Upper lobe of left lung (tissue), 6 donors: Measurements from ENCODE around the gene PDGFD. TPM values are rescaled to one million over a fixed set of nuclear protein-coding genes. Genes with fewer than 3 reads are reported as not detected.

Experiments used
- ATAC-seq, 2 donors: fragments of 200-7000 bp; cut with Tn5 transposase; one replicate each; pipeline ENCODE4 v1.9.1; 2022; ENCODE audit warnings: mild to moderate bottlenecking in 2 of 2, moderate library complexity in 2 of 2; ENCODE audit not compliant: low FRiP score in 2 of 2
- DNase-seq, 2 donors: peaks; one replicate each; pipeline ENCODE4 v3.0.0-alpha.2; 2019 to 2020
- H3K27ac ChIP-seq, 4 donors: fragments of 200-600 bp; sonication (generic); one replicate each; pipeline ENCODE4 v1.5.1; 2016 to 2019
- H3K27me3 ChIP-seq, 4 donors: fragments of 200-600 bp; sonication (generic); one replicate each; pipeline ENCODE4 v1.5.1; 2017 to 2019
- H3K36me3 ChIP-seq, 4 donors: fragments of 200-600 bp; sonication (generic); one replicate each; pipeline ENCODE4 v1.5.1; 2016 to 2019
- H3K4me1 ChIP-seq, 4 donors: fragments of 200-600 bp; sonication (generic); one replicate each; pipeline ENCODE4 v1.5.1; 2018 to 2019
- H3K4me3 ChIP-seq, 4 donors: fragments of 200-600 bp; sonication (generic); one replicate each; pipeline ENCODE4 v1.5.1; 2017 to 2019; ENCODE audit warnings: mild to moderate bottlenecking in 2 of 4, moderate library complexity in 1 of 4
- H3K9me3 ChIP-seq, 4 donors: fragments of 200-600 bp; sonication (generic); one replicate each; pipeline ENCODE4 v1.5.1; 2018 to 2019
- EP300 ChIP-seq, 4 donors: sonication (generic); formaldehyde crosslinking; IDR thresholded peaks; one replicate each; pipeline ENCODE4 v1.5.1; 2017; ENCODE audit warnings: antibody characterized with exemption in 4 of 4, control low read depth in 2 of 4
- POLR2A ChIP-seq, 4 donors: fragments of 450-650 bp; IDR thresholded peaks; one replicate each; pipeline ENCODE4 v1.5.1; 2016 to 2017; ENCODE audit warnings: antibody characterized with exemption in 4 of 4, mild to moderate bottlenecking in 2 of 4
- POLR2AphosphoS5 ChIP-seq, 2 donors: sonication (generic); formaldehyde crosslinking; IDR thresholded peaks; one replicate each; pipeline ENCODE4 v1.5.1; 2017; ENCODE audit warnings: antibody characterized with exemption in 2 of 2
- WGBS, 2 donors: methylation state at CpG; one replicate each; pipeline ENCODE4 v1.1.5; 2017 to 2018; 5-methylcytosine and 5-hydroxymethylcytosine counted together
- total RNA-seq, 6 donors: library from RNA; depleted of rRNA in 4 of 6; stranded (reverse); fragments of >200 nt in 4 of 6; gene quantifications; one replicate each; pipeline versions ENCODE4 v1.1.0 to v1.2.1, GENCODE V29; 2016 to 2021
- TF ChIP-seq, protein P1 (sequence below), 6 experiments: fragments of 450-650 bp in 4 of 6; fragments of 200-600 bp in 2 of 6; sonication (generic) in 2 of 6; IDR thresholded peaks; one replicate each; pipeline ENCODE4 v1.5.1; 2016 to 2019; ENCODE audit warnings: antibody characterized with exemption in 6 of 6
- donor health status: DM: no; HTN: no; CAD: no; lungs with moderate emphysema.
- donor health status: DM: no; HTN: yes; CAD: no; lungs with severe emphysema.

The PDGFD gene
- total RNA-seq, 6 donors from 2014 or later: 2.1 to 6.6 (median 2.7) TPM; not detected in 1

DNA sequence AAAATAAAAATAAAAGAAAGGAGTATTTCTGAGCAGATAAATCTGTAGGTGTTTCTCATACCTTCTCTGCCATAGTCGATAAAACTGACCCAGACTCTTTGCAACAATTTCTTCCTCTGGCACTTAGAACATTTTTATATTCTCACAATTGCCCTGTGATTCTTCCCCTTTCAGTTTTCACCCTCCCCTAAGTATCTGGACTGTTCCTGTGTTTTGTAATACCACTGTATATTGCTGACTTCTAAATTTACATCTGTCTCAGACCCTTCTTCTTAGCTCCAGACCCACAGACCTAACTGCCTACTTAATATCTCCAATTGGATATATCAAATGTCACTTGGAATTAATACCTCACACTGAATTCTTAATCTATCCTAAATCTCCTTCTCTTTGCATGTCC is 261.0 kb downstream of the PDGFD start:
- Histone ChIP-seq H3K27me3 (no peaks in the 10 kb centered on the region), H3K9me3 (no peaks in the 10 kb centered on the region), H3K4me3 (no peak overlapping the region), H3K27ac (no peak overlapping the region), H3K36me3 (no peaks in the 10 kb centered on the region), H3K4me1 (no peaks in the 10 kb centered on the region)
- 62 to 64% methylated on average over 1 of the region's 1 CpG for WGBS, 2 donors
- no peak for DNase-seq
- no peak for ATAC-seq
- TF ChIP-seq POLR2A (IDR thresholded peaks at IDR 0.05): no peak
- TF ChIP-seq POLR2AphosphoS5 (IDR thresholded peaks at IDR 0.05): no peak
- no peak for TF ChIP-seq EP300 (IDR thresholded peaks at IDR 0.05)
- TF ChIP-seq, protein P1, sequence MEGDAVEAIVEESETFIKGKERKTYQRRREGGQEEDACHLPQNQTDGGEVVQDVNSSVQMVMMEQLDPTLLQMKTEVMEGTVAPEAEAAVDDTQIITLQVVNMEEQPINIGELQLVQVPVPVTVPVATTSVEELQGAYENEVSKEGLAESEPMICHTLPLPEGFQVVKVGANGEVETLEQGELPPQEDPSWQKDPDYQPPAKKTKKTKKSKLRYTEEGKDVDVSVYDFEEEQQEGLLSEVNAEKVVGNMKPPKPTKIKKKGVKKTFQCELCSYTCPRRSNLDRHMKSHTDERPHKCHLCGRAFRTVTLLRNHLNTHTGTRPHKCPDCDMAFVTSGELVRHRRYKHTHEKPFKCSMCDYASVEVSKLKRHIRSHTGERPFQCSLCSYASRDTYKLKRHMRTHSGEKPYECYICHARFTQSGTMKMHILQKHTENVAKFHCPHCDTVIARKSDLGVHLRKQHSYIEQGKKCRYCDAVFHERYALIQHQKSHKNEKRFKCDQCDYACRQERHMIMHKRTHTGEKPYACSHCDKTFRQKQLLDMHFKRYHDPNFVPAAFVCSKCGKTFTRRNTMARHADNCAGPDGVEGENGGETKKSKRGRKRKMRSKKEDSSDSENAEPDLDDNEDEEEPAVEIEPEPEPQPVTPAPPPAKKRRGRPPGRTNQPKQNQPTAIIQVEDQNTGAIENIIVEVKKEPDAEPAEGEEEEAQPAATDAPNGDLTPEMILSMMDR (IDR thresholded peaks at IDR 0.05): no peak

DNA sequence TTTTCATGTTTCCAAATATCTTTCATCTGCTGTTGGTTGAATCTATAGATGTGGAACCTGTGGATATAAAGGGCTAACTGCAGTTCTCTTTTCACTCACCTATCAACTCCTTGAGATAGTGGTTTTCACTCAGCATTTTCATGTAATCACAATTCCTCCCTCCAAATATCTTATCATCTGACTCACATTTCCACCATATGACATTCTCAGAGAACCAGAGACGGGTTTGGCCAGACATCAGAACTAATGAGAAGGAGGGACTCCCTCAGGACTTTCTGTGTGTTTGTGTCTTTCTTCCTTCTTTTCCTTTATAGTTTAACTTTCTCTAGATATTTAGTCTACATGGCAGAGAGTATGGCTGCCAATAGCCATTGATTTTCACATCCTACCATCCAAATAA is 262.3 kb downstream of the PDGFD start:
- ATAC-seq: no peak
- 74 to 84% methylated on average over 1 of the region's 1 CpG for WGBS, 2 donors
- Histone ChIP-seq H3K27ac (no peak overlapping the region), H3K4me3 (no peak overlapping the region), H3K9me3 (no peaks in the 10 kb centered on the region), H3K36me3 (no peaks in the 10 kb centered on the region), H3K4me1 (no peaks in the 10 kb centered on the region), H3K27me3 (no peaks in the 10 kb centered on the region)
- TF ChIP-seq EP300 (IDR thresholded peaks at IDR 0.05) (no peak), POLR2AphosphoS5 (IDR thresholded peaks at IDR 0.05) (no peak), POLR2A (IDR thresholded peaks at IDR 0.05) (no peak)
- TF ChIP-seq, protein P1 (IDR thresholded peaks at IDR 0.05): no peak
- DNase-seq: no peak

DNA sequence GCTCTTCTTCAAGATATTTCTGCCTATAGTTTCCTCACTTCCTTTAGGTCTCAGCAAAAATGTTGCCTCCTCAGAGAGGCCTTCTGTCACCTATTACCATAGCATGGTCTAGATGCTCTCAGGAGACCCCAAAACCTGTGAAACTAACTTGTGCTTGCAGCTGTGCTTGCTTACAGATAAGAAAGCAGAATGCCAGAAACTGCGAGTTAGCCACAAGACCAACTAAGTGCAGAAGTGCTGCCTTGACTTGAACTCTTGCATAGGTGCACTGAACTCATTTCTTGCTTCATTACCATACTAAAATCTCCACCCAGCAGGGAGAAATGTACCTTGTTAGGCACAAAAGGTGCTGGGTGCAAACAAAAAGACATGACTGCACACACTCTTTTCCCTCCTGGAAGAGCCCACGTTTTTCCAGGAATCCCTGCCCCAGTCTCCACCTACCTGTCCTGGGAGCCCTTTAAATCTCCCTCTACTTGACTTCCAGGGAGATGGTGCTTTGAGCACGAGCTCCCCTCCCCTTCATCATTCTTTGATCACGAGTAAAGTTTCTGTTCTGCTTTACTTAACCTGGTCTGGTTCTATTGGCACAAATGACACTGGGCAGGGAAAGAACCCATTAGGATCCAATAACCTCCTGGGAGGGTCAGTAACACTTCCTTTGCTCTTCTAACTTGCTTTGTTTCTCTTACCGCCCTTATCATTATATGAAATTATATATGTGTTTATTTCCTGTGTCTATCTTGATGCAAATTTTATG is 265.2 kb downstream of the PDGFD start:
- Histone ChIP-seq H3K36me3 (no peaks in the 10 kb centered on the region), H3K9me3 (no peaks in the 10 kb centered on the region), H3K27ac (no peak overlapping the region), H3K4me1 (no peaks in the 10 kb centered on the region), H3K4me3 (no peak overlapping the region), H3K27me3 (no peaks in the 10 kb centered on the region)
- TF ChIP-seq EP300 (IDR thresholded peaks at IDR 0.05) (no peak), POLR2A (IDR thresholded peaks at IDR 0.05) (no peak), POLR2AphosphoS5 (IDR thresholded peaks at IDR 0.05) (no peak)
- TF ChIP-seq, protein P1 (IDR thresholded peaks at IDR 0.05): no peak
- WGBS, 2 donors: 61 to 67% methylated on average over 5 of the region's 5 CpGs
- ATAC-seq: no peak
- no peak for DNase-seq

DNA sequence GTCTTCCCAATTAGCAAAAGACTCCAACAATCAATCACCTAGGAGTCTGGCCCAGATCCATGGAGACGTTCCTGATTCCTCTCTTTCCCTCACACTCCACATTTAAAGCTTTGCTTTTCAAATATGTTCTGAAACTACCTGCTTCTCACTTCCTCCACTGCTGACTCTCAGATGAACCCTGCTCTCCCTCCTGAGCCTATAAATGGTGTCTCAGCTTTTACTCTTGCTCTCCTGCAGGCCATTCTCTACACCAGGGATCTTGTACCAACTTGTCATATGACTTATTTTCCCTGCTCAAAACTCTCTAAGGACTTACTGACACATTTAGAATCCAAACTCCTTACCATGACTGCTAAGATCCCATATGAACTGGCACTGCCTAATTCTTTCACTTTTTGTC is 265.9 kb downstream of the PDGFD start:
- DNase-seq (no peak), ATAC-seq (no peak)
- TF ChIP-seq, protein P1 (IDR thresholded peaks at IDR 0.05): no peak
- TF ChIP-seq EP300 (IDR thresholded peaks at IDR 0.05) (no peak), POLR2AphosphoS5 (IDR thresholded peaks at IDR 0.05) (no peak), POLR2A (IDR thresholded peaks at IDR 0.05) (no peak)
- H3K4me3 ChIP-seq: no peak overlapping the region
- H3K4me1 ChIP-seq: no peaks in the 10 kb centered on the region
- no peaks in the 10 kb centered on the region for H3K9me3 ChIP-seq
- no peaks in the 10 kb centered on the region for H3K27me3 ChIP-seq
- 16 to 33% methylated on average over 1 of the region's 1 CpG for WGBS, 2 donors
- H3K27ac ChIP-seq: no peak overlapping the region
- no peaks in the 10 kb centered on the region for H3K36me3 ChIP-seq
